HAP-1 (cell line): Measurements from ENCODE around the gene HOTAIR.

ENCODE experiments used
- DNase-seq, 2 experiments: peaks; one replicate each; pipeline ENCODE4 v3.0.0-alpha.2; 2016 to 2020; ENCODE audit warnings: low spot score in 2 of 2
- H3K27me3 ChIP-seq: fragments of 250-450 bp; sonication (Bioruptor Pico); 2 replicates; pipeline ENCODE4 v1.5.1; 2020; ENCODE audit warnings: low read depth, mild to moderate bottlenecking, moderate library complexity
- H3K36me3 ChIP-seq: fragments of 250-450 bp; sonication (Bioruptor Pico); replicated peaks from 2 replicates; pipeline ENCODE4 v1.5.1; 2020; ENCODE audit warnings: mild to moderate bottlenecking
- H3K4me1 ChIP-seq: fragments of 250-450 bp; sonication (Bioruptor Pico); 2 replicates; pipeline ENCODE4 v1.5.1; 2020; ENCODE audit warnings: mild to moderate bottlenecking
- H3K4me3 ChIP-seq: fragments of 250-450 bp; sonication (Bioruptor Pico); 2 replicates; pipeline ENCODE4 v1.5.1; 2020; ENCODE audit warnings: mild to moderate bottlenecking, moderate library complexity
- H3K9me3 ChIP-seq: fragments of 250-450 bp; sonication (Bioruptor Pico); 2 replicates; pipeline ENCODE4 v1.5.1; 2020; ENCODE audit warnings: mild to moderate bottlenecking, moderate library complexity
- in situ Hi-C: fragments of 300-500 bp; cut with MboI; formaldehyde crosslinking; loops from 3 replicates; pipeline ENCODE4 v1.14.3; 2020; ENCODE audit warnings: low sequenced_read_pairs, inconsistent platforms, mixed read lengths

HOTAIR gene

DNA sequence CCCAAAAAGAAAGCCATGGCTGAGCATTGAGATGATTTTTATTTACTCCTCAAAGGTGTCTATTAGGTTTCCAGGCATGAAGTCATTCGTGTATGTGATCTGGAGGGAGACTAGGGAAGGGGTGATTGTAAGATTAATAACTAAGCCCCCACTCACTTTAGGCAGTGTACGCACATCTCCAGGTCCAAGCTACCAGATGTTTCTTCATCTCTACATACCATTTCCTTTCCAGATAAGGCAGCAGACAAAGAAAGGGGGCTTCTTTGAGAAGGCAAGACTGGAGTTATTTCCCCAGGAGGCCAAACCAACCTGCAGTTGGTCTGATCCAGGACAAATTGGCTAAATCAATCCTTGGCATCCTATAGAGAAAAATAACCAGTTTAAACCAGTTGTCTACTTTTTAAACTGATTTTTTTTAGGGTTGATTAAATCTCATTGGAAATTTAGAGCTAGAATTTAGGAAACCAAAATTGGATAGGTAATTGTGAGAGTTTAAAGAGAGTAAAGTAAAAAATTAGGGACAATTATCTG is 32.2 kb downstream of the HOTAIR start:
- Histone ChIP-seq H3K4me3 (no peak overlapping the region), H3K36me3 (no peaks in the 10 kb centered on the region; the same call in 1 of the 2 replicates), H3K9me3 (no peaks in the 10 kb centered on the region), H3K4me1 (peaks cover 23% of the 10 kb centered on the region), H3K27me3 (no peaks in the 10 kb centered on the region)
- in situ Hi-C loops, result no loop called here
- no peak for DNase-seq

- H3K4me3 ChIP-seq, result no peak overlapping the region; the same call in 1 of the 2 replicates
- in situ Hi-C loops, result no loop called here
- no peak for DNase-seq
- H3K27me3 ChIP-seq, result no peaks in the 10 kb centered on the region
- H3K4me1 ChIP-seq, result peaks cover 23% of the 10 kb centered on the region
- H3K36me3 ChIP-seq, result no peaks in the 10 kb centered on the region; the same call in 1 of the 2 replicates
- no peaks in the 10 kb centered on the region for H3K9me3 ChIP-seq
These were observed 33.0 kb downstream of the HOTAIR start for GRCh38 chr12:53941750-53942149.

GRCh38 chr12:53941187-53941586 is 33.6 kb downstream of the HOTAIR start:
- H3K4me1 ChIP-seq, result peaks cover 23% of the 10 kb centered on the region
- DNase-seq, result no peak
- H3K4me3 ChIP-seq, result no peak overlapping the region
- no peaks in the 10 kb centered on the region; the same call in 1 of the 2 replicates for H3K36me3 ChIP-seq
- in situ Hi-C loops, result no loop called here
- no peaks in the 10 kb centered on the region for H3K27me3 ChIP-seq
- no peaks in the 10 kb centered on the region for H3K9me3 ChIP-seq

DNA sequence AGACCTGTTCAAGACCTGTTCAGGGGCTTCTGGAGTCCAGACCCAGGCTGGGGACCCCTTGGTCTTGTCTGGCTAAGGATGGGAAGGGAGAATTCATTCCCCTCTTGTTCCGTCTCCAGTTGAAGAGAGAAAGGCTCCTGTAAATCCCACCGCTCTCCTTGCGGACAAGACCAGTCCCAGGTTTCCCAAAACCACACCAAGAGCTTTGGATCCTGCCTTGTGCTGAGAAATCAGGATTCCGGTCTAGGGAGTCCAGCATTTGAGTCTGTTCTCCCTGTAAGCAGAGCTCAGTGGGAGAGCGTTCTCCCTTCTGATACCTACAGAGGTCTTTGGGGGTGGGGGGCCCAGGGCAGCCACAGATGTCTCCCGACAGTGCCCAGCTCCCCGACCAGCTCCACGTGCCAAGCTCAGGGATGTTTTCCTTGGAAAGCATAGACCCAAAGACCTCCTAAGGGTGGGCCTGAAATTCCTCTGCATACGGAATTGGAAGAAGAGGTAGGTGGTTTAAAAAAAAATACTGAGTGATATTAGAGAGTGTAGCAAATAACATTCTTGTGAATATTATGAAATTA is 34.2 kb downstream of the HOTAIR start:
- Histone ChIP-seq H3K27me3 (peaks cover 5% of the 10 kb centered on the region), H3K36me3 (no peaks in the 10 kb centered on the region), H3K9me3 (no peaks in the 10 kb centered on the region), H3K4me3 (peak overlapping the region; percentile 46), H3K4me1 (peaks cover 25% of the 10 kb centered on the region)
- DNase-seq, result no peak
- in situ Hi-C loops, result no loop called here

GRCh38 chr12:53939141-53940108 is 35.3 kb downstream of the HOTAIR start:
- Histone ChIP-seq H3K9me3 (no peaks in the 10 kb centered on the region), H3K36me3 (no peaks in the 10 kb centered on the region), H3K4me1 (peaks cover 25% of the 10 kb centered on the region), H3K4me3 (peak overlapping the region; percentile 46), H3K27me3 (peaks cover 12% of the 10 kb centered on the region)
- in situ Hi-C loops, result no loop called here
- DNase-seq, result peak; percentile 28 to 65

GRCh38 chr12:53938326-53939140 is 36.2 kb downstream of the HOTAIR start, which contains the start of gene HOXC13:
TSS of gene HOXC13 (plus strand) at chr12:53938831. CDS start at chr12:53938907, 76 bp downstream.
- no peaks in the 10 kb centered on the region for H3K36me3 ChIP-seq
- peaks cover 25% of the 10 kb centered on the region for H3K4me1 ChIP-seq
- peaks cover 16% of the 10 kb centered on the region for H3K27me3 ChIP-seq
- H3K9me3 ChIP-seq, result no peaks in the 10 kb centered on the region
- peak; percentile 98 to 100 for DNase-seq
- H3K4me3 ChIP-seq, result peak within 1 kb of the TSS; percentile 46
- in situ Hi-C loops, result no loop called here

- H3K27me3 ChIP-seq, result peaks cover 17% of the 10 kb centered on the region
- H3K9me3 ChIP-seq, result no peaks in the 10 kb centered on the region
- peak overlapping the region; percentile 46 for H3K4me3 ChIP-seq
- H3K4me1 ChIP-seq, result peaks cover 22% of the 10 kb centered on the region
- DNase-seq, result no peak
- in situ Hi-C loops, result no loop called here
- no peaks in the 10 kb centered on the region for H3K36me3 ChIP-seq
These were observed 37.0 kb downstream of the HOTAIR start for GRCh38 chr12:53937596-53938325.

- Histone ChIP-seq H3K9me3 (no peaks in the 10 kb centered on the region), H3K27me3 (peaks cover 21% of the 10 kb centered on the region), H3K4me3 (no peak overlapping the region), H3K36me3 (no peaks in the 10 kb centered on the region), H3K4me1 (peaks cover 22% of the 10 kb centered on the region)
- in situ Hi-C loops, result no loop called here
- no peak for DNase-seq
These were observed 37.7 kb downstream of the HOTAIR start for GRCh38 chr12:53937099-53937498.

DNA sequence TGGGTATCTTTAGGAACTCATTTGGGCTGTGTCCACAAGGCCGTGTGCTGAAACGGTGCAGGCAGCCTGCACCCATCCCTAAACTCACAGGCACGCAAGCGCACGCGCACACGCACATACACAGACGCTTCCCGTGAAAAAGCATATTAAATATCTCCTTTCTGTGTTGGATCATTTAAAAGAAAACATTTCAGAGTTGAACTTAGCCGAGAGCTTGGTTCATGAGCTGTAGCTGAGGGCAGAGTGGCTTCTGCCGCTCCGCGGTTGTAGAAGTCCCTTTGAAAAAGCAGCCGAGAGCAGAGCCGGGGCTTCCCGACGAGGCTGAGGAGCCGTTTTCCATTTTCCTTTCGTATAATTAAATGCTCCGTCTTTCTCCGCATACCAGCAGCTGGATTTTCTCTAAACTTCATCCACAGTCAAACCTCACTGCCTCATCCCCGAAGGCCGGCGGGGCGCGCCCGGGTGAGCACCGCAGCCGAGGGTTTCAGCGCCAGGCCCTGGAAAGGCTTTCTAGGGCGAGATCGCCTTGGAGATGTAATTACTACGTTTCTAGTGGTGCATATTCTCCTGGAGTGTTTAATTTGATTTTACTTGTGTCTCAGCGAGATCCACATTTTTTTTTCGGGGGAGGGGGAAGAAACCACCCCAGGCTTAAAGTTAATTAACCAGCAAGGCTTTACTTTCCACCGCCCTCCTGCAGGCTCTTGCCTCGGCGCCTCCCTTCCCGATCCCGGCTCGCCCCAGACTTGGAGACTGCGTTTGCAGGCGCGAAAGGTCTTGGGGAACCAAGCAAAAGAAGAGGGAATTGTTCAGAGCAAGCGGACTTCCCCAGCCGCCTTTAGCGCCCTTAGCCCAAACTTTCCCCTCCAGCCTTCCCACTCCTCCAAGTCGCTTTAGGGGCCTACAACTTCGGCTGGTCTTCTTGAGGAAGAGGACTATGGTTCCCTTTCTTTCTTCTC is 39.1 kb downstream of the HOTAIR start:
- no peaks in the 10 kb centered on the region for H3K36me3 ChIP-seq
- in situ Hi-C loops, result no loop called here
- no peaks in the 10 kb centered on the region for H3K9me3 ChIP-seq
- no peak for DNase-seq
- peaks cover 36% of the 10 kb centered on the region for H3K27me3 ChIP-seq
- H3K4me1 ChIP-seq, result peaks cover 12% of the 10 kb centered on the region
- H3K4me3 ChIP-seq, result no peak overlapping the region

GRCh38 chr12:53932915-53933314 is 41.8 kb downstream of the HOTAIR start:
- Histone ChIP-seq H3K4me1 (peaks cover 3% of the 10 kb centered on the region), H3K9me3 (no peaks in the 10 kb centered on the region), H3K27me3 (peaks cover 61% of the 10 kb centered on the region), H3K36me3 (no peaks in the 10 kb centered on the region), H3K4me3 (no peak overlapping the region)
- in situ Hi-C loops, result no loop called here
- no peak for DNase-seq

DNA sequence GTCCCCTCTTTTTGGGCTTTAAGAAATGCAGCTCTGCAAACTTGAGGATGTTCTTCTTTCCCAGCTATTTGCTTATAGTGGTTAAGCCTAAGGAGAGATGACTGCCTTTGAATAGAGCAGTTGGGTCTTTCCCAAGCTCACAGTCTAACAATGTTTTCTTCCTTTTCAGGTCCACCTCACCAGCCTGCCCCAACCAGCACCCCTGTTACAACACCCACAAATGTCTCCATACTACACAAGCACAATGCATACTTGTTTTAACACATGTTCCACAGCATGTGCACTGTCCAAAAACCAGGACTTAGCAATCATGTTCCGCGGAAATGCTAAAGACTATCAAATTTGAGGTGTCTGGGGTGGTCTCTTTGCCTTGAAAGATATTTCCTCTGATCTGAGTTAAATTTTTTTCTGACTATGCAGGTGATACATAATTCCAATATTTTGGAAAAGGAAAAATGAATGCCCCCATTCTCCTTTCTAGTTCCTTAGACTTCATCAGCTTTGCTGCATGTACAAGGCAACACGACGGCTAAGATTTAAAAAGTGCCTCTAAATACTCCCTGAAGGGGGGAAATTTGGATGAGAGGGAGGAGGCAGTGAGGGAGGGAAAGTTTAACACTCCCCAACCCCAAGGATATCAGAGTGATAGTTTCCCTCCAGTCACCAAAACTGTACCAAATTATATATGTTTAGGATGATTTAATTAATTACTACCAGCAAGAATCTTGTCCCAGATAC is 42.7 kb downstream of the HOTAIR start:
- no peak for DNase-seq
- H3K4me1 ChIP-seq, result 0 out of 2 replicates have a peak, but pooled peaks cover 2% of the 10 kb centered on the region
- peaks cover 69% of the 10 kb centered on the region for H3K27me3 ChIP-seq
- H3K9me3 ChIP-seq, result no peaks in the 10 kb centered on the region
- H3K36me3 ChIP-seq, result no peaks in the 10 kb centered on the region
- H3K4me3 ChIP-seq, result no peak overlapping the region
- in situ Hi-C loops, result no loop called here
